Tibial nerve (tissue), 3 donors: ENCODE data around the gene NHSL1.

ENCODE experiments used
- CTCF ChIP-seq, 5 experiments: fragments of 200-600 bp in 3 of 5; fragments of 450-650 bp in 2 of 5; sonication (generic) in 3 of 5; IDR thresholded peaks; one replicate each; pipeline ENCODE4 v1.5.1; 2016 to 2019; ENCODE audit warnings: antibody characterized with exemption in 5 of 5, mild to moderate bottlenecking in 3 of 5, moderate library complexity in 2 of 5
- POLR2A ChIP-seq, 2 donors: fragments of 450-650 bp; IDR thresholded peaks; one replicate each; pipeline ENCODE4 v1.6.1; 2017; ENCODE audit warnings: antibody characterized with exemption in 2 of 2, mild to moderate bottlenecking in 2 of 2, moderate library complexity in 2 of 2

- TF ChIP-seq CTCF (IDR thresholded peaks at IDR 0.05) (peak in 2 of 5 experiments; percentile 12 to 18), POLR2A (IDR thresholded peaks at IDR 0.05) (no peak)
Observed at GRCh38 chr6:138403324-138403800, 95.9 kb downstream of the NHSL1 start.
